T-helper 9 cell (primary cell): ENCODE measurements around the gene PF4V1.

Experiments
- DNase-seq: peaks from one replicate; pipeline ENCODE4 v3.0.0-alpha.2; 2020

The PF4V1 gene

DNA sequence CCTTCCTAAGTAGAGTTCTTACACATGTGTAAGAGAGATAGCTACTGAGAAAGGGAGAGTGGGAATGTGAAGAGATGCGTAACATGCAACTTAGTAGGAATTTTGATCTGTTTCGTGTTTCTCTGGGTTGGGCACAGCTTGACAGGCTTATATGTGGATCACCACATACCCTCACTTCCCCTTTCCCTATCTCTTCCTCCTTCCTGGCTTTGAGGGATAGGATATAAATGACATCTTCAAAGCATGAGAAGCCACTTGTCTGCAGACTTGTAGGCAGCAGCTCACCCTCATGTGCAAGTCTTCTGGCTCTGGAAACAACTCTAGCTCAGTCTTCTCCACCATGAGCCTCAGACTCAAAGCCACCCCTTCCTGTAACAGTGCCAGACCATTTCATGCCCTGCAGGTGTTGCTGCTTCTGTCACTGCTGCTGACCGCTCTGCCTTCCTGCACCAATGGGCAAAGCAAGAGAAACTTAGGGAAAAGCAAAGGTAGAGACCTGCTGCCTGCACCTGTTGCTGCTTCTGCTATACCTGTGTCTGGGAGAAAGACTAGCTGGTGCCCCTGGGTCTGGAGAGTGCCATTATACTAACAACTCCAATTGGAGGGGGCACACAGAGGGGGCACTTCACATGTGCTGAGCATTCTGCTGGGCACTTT lies 5.4 kb upstream of the PF4V1 start:
- no peak for DNase-seq

DNA sequence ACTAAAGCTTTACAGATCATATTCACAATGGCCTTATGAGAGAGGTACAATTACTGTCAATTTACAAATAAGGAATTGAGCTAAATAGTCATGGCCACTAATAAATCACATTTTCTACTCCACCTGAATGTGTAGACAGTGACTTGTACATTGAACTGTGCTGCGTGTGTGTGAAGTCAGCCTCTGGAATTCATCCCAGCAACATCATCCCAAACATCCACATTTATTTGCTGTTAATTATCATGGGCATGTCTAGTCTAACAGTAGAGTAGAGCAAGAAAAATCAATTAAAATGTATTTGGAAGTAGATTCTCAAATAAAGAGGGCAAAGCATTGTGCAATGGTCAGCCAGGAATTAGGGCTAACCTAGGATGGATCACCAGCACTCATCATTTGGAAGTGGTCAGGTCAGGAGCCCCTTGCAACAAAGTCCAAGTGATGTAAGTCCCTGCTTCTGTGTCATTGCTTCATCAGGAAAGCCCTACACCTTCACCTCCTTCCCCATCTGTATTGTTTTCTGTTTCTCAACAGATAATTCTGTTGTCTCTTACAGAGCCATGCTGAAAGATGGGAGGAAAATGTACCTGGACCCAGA lies 4.8 kb upstream of the PF4V1 start:
- no peak for DNase-seq

DNA sequence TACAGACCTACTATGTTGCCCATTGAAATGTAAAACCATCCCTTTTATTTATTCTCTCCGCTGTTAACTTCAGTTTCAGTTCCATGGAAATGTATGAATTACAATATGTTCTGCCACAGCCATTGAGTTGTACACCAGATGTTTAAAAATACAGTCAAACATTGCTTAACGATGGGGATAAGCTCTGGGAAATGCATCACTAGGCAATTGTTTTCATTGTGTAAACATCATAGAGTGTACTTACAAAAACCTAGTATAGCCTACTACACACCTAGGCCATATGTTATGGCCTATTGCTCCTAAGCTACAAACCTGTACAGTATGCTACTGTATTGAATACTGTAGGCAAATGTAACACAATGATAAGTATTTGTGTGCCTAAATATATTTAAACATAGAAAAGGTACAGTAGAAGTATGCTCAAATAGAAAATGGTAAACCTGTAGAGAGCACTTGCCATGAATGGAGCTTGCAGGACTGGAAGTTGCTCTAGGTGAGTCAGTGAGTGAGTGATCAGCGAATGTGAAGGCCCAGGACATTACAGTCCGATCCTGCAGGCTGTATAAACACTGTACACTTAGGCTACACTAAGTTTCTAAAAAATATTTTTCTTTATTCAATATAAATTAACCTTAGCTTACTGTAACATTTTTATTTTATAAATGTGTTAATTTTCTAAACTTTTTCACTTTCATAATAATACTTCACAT lies 2.7 kb upstream of the PF4V1 start:
- no peak for DNase-seq

DNA sequence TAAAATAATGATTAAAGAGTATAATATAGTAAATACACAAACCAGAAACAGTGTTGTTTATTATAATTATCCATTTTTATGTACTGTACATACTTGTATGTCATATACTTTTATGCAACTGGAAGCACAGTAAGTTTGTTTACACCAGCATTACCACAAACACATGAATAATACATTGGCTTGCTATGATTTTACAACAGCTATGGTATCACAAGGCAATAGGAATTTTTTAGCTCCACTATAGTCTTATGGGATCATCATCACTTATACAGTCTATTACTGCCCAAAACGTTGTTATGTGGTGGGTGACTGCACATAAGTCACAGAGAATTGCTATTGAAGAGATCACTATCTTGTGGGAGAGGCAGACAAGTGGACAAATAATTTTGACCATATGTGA lies 1.8 kb upstream of the PF4V1 start:
- DNase-seq: no peak

DNA sequence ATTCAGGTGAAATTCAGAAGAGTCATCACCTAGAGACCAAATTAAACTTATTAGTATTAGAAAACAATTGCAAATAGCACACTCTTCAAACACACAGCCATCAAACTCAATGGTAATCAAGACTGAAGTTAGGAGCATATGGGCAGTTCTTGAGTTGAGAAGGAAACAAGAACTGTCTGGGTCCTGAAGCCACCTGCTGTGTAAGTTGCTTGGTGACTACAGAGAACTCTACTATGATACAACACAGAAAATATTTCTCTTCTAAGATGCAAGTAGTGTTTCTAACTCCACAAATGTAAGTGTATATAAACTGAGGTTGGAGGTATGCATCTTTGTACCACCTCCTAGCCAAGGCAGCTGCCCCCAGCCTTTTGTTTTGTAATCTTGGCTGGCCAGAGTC lies 325 bp upstream of the PF4V1 start:
- DNase-seq: no peak

DNA sequence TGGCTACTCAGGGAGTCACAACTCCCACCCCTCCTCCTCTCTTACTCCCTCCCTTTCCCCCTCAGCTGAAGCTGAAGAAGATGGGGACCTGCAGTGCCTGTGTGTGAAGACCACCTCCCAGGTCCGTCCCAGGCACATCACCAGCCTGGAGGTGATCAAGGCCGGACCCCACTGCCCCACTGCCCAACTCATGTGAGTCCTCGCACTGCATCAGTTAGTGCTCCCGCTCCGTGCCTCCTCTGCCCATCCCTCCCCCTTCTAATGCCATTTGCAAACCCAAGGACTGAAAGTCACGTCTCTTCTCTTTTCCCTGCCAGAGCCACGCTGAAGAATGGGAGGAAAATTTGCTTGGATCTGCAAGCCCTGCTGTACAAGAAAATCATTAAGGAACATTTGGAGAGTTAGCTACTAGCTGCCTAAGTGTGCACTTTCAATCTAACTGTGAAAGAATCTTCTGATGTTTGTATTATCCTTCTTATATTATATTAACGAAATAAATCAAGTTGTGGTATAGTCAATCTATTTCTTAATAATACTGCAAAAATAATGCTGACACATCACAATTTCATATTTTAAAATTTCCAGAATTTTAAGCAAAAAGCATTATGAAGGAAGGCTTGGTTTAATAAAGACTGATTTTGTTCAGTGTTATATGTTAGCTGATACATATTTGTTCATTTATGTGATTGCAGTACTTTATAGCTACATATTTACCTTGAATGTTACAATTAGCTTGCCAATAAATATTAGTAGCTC lies 800 bp downstream of the PF4V1 start:
- DNase-seq: no peak

DNA sequence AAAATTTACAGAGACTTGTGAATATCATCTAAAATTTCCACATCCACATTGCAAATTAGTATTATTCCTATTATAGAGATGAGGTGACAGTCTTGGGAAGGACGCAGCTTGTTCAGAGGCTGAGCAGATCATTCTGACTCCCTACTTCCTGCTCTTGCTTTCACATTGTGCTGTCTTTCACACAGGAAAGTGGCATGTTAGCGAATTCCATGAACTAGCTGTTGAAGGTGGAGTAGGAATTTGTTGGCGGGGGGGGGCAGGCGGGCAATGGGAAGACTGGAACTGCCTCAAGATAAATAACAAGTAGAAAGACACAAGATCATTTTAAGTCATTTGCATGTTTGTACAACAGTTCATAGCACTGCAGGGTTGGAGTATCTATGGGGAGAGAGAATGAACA lies 2.3 kb downstream of the PF4V1 start:
- DNase-seq: no peak

DNA sequence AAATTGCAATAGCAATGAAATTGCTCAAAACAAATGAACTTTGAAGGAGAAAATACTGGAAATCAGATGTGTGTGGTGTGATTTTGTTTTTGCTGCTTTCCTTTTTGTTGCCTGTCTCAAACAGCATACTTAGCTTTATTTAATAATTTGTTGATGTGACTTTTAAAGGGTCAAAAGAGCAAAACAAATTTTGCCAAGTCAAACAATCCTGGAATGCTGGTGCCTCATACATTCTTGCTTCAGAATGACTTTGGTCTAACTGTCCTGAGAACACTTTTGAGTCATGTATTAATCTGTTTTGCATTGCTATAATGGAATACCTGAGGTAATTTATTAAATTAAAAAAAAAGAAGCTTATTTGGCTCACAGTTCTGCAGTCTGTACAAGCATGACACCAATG lies 3.4 kb downstream of the PF4V1 start:
- no peak for DNase-seq

DNA sequence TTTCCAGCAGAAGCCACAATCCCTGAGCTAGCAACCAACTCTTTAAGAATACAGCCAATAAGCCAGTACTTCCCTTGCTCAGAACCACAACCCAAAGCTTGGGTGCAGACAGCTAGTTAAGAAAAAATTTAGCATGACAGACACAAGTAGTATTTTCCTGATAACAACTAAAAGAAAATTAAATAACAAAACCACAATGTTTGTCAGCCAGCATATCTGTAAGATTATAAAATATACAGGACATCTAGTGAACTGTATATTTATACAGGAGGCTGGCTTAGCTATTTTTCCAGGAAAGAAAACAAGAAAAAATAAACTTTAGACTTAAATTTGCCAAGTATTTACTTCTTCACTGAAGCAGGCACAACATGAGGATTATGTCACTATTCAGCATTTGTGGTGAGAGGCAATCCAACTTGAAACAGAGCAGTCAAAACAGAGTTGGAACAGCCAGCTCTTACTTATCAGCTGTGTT lies 6.6 kb downstream of the PF4V1 start:
- no peak for DNase-seq

DNA sequence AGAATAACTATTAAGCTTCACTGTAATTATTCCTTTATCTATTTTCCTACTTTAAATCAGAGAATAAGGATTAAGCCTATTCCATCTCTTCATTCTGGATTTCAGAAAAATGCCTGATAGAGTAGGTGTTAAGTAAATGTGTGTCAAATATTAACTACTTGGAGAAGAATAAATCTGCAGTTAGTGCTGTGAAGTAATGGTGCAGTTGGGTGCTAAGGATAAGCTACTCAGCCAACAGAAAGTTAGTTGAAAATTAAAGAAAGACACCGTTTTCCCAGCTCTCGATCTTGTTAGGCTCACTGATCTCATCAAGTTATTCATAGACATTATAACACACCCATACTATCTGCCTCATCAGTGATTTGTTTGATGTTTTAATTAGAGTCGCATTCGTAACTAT lies 7.1 kb downstream of the PF4V1 start:
- no peak for DNase-seq

DNA sequence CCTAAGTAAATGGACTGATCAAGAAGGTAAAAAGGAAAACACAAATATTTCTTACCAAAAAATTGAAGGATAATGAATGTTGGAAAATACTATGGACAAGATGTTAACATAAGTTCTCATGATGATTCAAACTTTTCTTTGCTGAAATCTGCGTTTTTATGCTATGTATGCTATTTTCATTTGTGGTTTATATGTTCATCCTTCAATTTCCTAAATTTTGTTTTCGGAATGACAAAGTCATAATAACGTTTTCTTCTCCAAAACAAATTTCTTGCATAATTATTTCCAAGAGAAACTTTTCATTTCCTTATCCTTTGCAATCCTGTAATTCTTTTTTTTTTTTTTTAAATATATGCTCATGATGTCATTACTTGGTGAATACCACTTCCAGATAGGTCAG lies 7.8 kb downstream of the PF4V1 start:
- DNase-seq: no peak

DNA sequence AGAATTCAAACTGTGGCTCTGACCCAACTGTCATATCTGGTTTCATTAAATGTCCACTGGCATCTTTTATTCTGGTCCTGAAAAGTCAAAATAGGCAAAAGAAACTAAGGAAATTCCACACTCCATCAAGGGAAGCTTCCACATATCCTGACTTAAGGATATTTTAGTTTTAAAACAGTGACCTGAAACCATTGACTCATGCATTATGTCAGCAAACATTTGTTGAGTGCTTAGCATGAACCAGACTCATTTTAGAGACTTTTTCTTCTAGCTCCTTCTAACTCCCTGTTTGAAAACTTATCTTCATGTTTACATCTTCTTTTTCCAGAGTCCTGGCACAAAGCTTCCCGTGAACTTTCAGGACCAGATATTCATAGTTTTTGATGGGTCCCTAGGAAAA lies 9.2 kb downstream of the PF4V1 start:
- DNase-seq: no peak

DNA sequence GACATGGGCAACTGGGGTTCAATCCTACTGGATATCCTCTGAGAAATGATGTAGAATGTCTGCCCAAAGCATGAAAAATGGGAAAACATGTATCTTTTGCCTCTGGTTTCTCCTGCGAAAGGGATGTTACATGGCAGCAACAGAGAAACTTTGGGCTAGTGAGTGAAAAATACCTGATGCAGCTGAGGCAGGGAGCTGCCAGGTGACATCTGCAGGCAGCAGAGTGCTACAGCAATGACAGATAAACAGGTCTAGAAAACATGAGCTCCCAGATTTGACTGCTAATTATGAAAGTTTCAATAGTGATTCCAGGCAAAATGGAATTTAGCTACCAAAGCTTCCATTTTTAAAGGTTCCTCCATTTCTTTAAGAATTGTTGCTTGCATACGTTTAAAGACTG lies 11.3 kb downstream of the PF4V1 start:
- DNase-seq: no peak

DNA sequence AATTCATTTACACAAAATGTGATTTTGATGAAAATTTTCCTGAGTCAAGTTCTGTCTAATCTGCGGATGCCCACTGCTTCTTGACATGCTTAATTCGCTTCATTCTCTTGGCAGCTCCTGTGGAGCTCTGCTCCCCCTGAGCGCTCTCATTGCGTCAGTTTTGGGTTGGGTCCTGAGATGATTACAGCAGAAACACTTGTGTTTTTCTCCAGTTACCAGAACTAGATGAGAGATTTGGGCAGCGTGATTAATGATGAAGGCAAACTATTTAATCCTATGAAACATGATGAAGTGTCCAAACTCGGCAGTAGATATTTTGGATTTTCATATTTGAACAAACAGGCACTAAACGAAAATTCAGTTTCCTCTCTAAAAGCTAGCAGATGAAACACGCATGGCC lies 11.9 kb downstream of the PF4V1 start:
- DNase-seq: no peak

DNA sequence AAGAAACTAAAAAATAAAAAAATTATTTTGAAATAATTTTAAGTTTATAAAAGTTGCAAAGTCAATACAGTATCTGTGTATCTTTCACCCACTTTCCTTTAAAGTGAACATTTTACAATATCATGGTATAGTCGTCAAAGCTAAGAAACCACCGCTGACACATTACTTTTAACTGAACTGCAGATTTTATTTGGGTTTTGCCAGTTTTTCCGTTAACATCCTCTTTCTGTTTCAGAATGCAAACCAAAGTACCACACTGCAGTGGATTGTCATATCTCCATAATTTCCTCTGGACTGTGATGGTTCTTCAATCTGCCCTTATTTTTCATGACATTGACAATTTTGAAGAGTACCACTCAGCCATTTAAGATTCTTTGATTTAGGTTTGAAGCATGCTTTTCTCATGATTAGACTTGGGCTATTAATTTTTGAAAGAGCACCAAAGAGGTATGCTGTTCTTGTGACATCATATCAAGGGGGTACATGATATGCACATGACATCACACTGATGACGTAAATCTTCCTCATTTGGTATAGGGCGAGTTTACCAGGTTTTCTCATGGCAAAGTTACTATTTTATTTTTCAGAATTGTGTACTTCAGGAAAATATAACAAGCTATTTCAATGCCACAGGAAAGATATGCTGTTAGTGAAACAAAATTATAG lies 12.5 kb downstream of the PF4V1 start:
- no peak for DNase-seq

DNA sequence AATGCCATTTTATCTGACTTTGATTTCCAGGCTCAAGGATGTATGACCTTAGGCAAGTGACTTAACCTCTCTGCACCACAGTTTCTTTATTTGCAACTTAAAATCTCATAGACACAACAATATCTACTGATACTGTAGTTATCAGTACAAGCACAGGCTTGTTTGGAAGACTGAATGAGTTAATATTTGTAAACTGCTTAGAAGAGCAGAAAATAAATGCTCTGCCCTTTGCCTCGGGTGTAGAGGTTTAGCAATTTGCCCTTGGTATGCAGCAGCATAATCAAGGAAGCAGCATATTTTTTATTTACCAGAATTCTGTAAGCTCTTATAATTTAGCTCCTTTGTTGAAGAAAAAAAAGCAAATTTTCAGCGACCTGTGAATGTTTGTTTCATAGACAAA lies 13.2 kb downstream of the PF4V1 start:
- no peak for DNase-seq

DNA sequence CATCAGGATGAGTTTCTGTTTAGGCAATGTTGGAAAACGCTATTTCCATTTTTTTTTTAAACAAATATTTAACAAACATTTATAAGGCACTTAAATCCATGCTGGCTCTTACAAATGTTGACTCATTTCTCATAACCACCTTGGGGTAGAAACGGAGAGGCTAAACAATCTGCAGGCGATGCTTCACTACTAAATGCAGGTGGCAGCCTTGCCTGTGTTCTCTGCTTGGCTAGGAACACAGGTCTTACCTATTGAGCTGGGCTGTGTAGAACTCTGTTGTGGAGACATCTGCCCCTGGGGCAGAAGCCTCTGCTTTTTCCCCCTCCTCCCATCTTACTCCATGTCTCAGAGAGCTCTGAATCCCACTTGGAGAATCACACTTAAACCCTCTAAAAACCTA lies 14.7 kb downstream of the PF4V1 start:
- no peak for DNase-seq

DNA sequence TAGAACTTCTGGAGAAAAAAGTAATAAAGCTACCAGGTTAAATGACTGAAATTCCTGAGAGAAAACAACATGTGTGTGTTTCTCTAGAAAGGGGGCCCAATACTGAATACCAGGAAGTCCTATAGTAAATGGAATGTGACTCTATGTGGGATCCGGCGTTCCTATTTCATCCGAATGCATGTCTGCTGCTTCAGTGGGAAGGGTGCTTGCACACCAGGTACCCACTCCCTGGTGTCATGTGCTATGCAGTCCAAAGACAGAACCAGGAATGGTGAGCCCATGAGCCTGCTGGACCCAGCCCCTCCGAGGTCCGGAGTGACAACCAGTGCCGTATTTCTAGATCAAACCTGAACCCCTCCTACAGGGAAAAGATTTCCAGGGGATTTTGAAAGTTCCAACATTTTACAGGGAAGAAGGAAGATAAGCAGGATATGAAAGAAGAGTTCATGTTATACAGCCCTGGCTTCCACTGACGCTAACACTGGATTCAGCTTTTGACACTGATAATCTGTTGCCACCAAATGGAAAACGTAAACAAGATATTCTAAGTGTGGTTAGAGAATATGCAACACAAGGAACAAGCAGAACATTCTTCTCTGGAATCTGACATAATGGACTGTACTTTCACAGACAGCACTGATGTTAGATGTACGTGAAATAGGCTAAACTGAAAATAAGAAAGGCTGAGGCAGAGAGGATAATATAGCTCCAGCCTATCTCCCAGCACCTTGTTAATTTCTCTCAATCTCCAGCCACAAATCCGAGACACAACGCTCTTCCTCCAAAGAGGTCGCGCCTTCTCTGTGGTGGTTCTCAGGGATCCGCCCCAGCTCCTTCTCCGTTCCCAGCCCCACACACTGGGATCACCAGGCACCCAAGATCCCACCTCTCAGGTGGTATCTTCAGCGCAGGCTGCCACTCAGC lies 15.4 kb downstream of the PF4V1 start:
- DNase-seq: no peak

DNA sequence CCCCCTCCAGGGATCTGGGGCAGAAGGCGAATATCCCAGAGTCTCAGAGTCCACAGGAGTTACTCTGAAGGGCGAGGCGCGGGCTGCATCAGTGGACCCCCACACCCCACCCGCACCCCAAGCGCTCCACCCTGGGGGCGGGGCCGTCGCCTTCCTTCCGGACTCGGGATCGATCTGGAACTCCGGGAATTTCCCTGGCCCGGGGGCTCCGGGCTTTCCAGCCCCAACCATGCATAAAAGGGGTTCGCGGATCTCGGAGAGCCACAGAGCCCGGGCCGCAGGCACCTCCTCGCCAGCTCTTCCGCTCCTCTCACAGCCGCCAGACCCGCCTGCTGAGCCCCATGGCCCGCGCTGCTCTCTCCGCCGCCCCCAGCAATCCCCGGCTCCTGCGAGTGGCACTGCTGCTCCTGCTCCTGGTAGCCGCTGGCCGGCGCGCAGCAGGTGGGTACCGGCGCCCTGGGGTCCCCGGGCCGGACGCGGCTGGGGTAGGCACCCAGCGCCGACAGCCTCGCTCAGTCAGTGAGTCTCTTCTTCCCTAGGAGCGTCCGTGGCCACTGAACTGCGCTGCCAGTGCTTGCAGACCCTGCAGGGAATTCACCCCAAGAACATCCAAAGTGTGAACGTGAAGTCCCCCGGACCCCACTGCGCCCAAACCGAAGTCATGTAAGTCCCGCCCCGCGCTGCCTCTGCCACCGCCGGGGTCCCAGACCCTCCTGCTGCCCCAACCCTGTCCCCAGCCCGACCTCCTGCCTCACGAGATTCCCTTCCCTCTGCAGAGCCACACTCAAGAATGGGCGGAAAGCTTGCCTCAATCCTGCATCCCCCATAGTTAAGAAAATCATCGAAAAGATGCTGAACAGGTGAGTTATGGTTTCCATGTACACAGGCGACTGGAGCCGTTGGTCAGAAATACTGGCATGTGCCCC lies 16.3 kb downstream of the PF4V1 start, which contains the start of gene CXCL1:
Gene CXCL1 (plus strand): TSS at position 264 of the 926 bp plus-strand sequence. CDS start 78 bp downstream, at position 342.
- no peak for DNase-seq

DNA sequence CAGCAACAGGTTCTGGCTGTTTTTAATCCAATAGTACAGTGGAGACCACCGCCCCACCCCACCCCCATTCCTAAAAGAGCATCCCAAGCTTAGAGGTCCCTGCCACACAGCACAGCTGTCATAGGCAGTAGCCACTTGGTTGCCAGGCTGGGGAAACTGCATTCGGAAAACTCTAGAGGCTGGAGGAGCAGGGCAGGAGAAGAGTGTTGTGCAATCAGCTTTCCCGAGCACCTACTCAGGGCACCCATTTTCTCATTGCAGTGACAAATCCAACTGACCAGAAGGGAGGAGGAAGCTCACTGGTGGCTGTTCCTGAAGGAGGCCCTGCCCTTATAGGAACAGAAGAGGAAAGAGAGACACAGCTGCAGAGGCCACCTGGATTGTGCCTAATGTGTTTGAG lies 17.2 kb downstream of the PF4V1 start:
- DNase-seq: no peak

DNA sequence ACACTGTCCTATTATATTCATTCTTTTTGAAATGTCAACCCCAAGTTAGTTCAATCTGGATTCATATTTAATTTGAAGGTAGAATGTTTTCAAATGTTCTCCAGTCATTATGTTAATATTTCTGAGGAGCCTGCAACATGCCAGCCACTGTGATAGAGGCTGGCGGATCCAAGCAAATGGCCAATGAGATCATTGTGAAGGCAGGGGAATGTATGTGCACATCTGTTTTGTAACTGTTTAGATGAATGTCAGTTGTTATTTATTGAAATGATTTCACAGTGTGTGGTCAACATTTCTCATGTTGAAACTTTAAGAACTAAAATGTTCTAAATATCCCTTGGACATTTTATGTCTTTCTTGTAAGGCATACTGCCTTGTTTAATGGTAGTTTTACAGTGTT lies 17.7 kb downstream of the PF4V1 start:
- DNase-seq: no peak
